Measurements from ENCODE around the gene KCNB1. TPM values are rescaled to one million over a fixed set of nuclear protein-coding genes. Genes with fewer than 3 reads are reported as not detected.
A peak's percentile ranks its signal among the peaks of the same experiment; 100 is the strongest.

Gene KCNB1
- total RNA-seq, 4 donors from 2014 or later = 1.9 to 5.6 (median 2.3) TPM

GRCh38 chr20:49484180-49485140, 2.0 kb upstream of the KCNB1 start:
- H3K36me3 ChIP-seq = no peaks in the 10 kb centered on the region
- H3K27me3 ChIP-seq = peaks cover 64% of the 10 kb centered on the region
- peak; percentile 76 for DNase-seq
- intact Hi-C loops (cut with DNase I; ENCODE audit: low total_unique reads) (loop anchor here (2.0 to 5.0 kb wide), 2 partner anchors 102 to 150 kb away; no protein-coding TSS in a partner anchor), in situ Hi-C loops (cut with MboI; ENCODE audit: low pct_ligation_motif_present in 1 of 4, low pct_unique_long_range_greater_than_20kb in 1 of 4, low sequenced_read_pairs in 3 of 4) (loop anchor here in 3 of 4 donors (10.0 kb wide), 2 partner anchors 100 to 150 kb away; no protein-coding TSS in a partner anchor)
- 2 to 6% methylated on average over 9 to 52 of the region's 61 CpGs for WGBS, 2 donors (ENCODE audit: low coverage in 1 of 2)
- peaks cover 2 to 15% (median 11%) of the 10 kb centered on the region in 4 donors for H3K4me1 ChIP-seq
- H3K9me3 ChIP-seq = no peaks in the 10 kb centered on the region
- no peak for TF ChIP-seq EP300 (IDR thresholded peaks at IDR 0.05; ENCODE audit: low read depth)
- TF ChIP-seq, protein P1, sequence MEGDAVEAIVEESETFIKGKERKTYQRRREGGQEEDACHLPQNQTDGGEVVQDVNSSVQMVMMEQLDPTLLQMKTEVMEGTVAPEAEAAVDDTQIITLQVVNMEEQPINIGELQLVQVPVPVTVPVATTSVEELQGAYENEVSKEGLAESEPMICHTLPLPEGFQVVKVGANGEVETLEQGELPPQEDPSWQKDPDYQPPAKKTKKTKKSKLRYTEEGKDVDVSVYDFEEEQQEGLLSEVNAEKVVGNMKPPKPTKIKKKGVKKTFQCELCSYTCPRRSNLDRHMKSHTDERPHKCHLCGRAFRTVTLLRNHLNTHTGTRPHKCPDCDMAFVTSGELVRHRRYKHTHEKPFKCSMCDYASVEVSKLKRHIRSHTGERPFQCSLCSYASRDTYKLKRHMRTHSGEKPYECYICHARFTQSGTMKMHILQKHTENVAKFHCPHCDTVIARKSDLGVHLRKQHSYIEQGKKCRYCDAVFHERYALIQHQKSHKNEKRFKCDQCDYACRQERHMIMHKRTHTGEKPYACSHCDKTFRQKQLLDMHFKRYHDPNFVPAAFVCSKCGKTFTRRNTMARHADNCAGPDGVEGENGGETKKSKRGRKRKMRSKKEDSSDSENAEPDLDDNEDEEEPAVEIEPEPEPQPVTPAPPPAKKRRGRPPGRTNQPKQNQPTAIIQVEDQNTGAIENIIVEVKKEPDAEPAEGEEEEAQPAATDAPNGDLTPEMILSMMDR (IDR thresholded peaks at IDR 0.05) = peak; percentile 71 to 85 (median 75)
- peak overlapping the region; percentile 12 to 41 (median 24) for H3K4me3 ChIP-seq
- H3K27ac ChIP-seq = peak overlapping the region in 3 of 4 donors; percentile 8 to 22 (median 10)

DNA sequence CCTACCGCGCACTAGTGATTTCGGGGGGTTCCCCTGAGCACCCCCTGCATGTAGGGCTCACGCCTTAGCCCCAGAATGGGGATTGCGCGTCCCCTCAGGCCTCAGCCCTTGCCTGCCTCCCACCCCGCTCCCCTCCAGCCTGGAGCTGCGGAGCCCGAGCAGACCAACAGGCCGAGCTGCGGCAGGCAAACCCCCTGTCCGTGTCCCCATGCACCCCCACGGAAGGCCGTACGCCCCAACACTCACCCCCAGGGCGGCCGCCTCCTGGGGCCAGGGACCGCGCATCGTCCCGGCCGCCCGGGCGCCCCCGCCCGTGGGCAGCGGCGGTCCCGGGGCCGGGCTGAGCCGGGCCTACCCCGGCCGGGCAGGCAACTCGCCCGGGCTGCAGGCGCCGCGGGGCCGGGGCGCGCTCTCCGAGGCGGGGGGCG, 1.2 kb upstream of the KCNB1 start:
- H3K27ac ChIP-seq = peak overlapping the region; percentile 33 to 73 (median 56)
- no peak for TF ChIP-seq EP300 (IDR thresholded peaks at IDR 0.05; ENCODE audit: low read depth)
- no peak for TF ChIP-seq POLR2AphosphoS5 (IDR thresholded peaks at IDR 0.05)
- TF ChIP-seq, protein P1 (IDR thresholded peaks at IDR 0.05) = no peak
- TF ChIP-seq POLR2A (IDR thresholded peaks at IDR 0.05) = no peak
- WGBS, 2 donors (ENCODE audit: low coverage in 1 of 2) = 15% methylated on average over 10 of the region's 44 CpGs; no CpG with 5 or more reads in 1 of the 2 donors
- intact Hi-C loops (cut with DNase I; ENCODE audit: low total_unique reads) (loop anchor here (2.0 to 5.0 kb wide), 2 partner anchors 101 to 149 kb away; no protein-coding TSS in a partner anchor), in situ Hi-C loops (cut with MboI; ENCODE audit: low pct_ligation_motif_present in 1 of 4, low pct_unique_long_range_greater_than_20kb in 1 of 4, low sequenced_read_pairs in 3 of 4) (loop anchor here in 3 of 4 donors (10.0 kb wide), 2 partner anchors 99 to 149 kb away; no protein-coding TSS in a partner anchor)
- H3K36me3 ChIP-seq = no peaks in the 10 kb centered on the region
- peaks cover 2 to 15% (median 11%) of the 10 kb centered on the region in 4 donors for H3K4me1 ChIP-seq
- no peaks in the 10 kb centered on the region for H3K9me3 ChIP-seq
- peak overlapping the region; percentile 34 to 48 (median 34) for H3K4me3 ChIP-seq
- DNase-seq = no peak
- H3K27me3 ChIP-seq = peaks cover 64% of the 10 kb centered on the region

DNA sequence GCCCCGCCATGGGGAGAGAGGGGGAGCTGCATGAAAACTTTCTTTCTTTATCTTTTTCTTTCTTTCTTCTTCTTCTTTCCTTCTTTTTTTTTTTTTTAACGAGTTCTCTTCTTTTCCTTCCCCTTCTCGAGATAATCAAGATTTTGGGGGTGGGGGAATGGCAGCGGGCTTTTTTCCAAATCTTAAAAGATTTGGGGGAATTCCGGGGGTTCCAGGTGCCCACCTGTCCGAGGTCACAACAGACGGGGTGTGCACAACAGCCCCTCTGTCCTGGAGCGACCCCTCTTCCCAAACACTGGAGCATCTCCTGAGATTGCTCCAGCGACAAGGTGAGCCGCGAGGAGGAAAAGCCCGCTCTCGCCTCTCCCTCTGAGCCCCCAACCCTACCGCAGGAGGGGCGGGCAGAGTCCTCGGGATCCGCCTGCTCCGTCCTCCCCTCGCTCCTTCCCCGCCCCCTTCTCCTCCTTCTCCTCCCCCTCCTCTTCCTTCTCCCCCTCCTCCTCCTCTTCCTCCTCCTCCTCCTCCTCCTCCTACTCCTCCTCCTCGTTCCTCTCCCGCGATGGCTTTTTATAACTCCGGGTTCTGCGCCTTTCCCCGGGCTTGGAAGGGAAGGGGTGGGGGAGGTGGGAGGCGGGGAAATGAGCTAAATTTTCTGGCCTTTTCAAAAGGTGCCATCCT, 689 bp upstream of the KCNB1 start:
- H3K4me1 ChIP-seq = peaks cover 2 to 15% (median 11%) of the 10 kb centered on the region in 4 donors
- H3K9me3 ChIP-seq = no peaks in the 10 kb centered on the region
- TF ChIP-seq, protein P1 (IDR thresholded peaks at IDR 0.05) = no peak
- no peak for TF ChIP-seq POLR2AphosphoS5 (IDR thresholded peaks at IDR 0.05)
- TF ChIP-seq EP300 (IDR thresholded peaks at IDR 0.05; ENCODE audit: low read depth) = no peak
- TF ChIP-seq POLR2A (IDR thresholded peaks at IDR 0.05) = no peak
- peak overlapping the region; percentile 34 to 48 (median 34) for H3K4me3 ChIP-seq
- H3K27me3 ChIP-seq = peaks cover 67% of the 10 kb centered on the region
- DNase-seq = no peak
- in situ Hi-C loops (cut with MboI; ENCODE audit: low pct_ligation_motif_present in 1 of 4, low pct_unique_long_range_greater_than_20kb in 1 of 4, low sequenced_read_pairs in 3 of 4) (loop anchor here in 3 of 4 donors (10.0 kb wide), 2 partner anchors 98 to 148 kb away; no protein-coding TSS in a partner anchor), intact Hi-C loops (cut with DNase I; ENCODE audit: low total_unique reads) (loop anchor here (5.0 kb wide), 1 partner anchor 101 kb away; no protein-coding TSS in a partner anchor)
- H3K27ac ChIP-seq = peak overlapping the region; percentile 33 to 73 (median 56)
- 0 to 9% methylated on average over 1 to 26 of the region's 27 CpGs for WGBS, 2 donors (ENCODE audit: low coverage in 1 of 2)
- H3K36me3 ChIP-seq = no peaks in the 10 kb centered on the region

All from transverse colon (tissue), 4 donors.